Small intestine (tissue), 7 donors: ENCODE results near the gene SLC16A3. TPM values are rescaled to one million over a fixed set of nuclear protein-coding genes. Genes with fewer than 3 reads are reported as not detected.
A peak's percentile ranks its signal among the peaks of the same experiment; 100 is the strongest.

Experiments used
- DNase-seq, 2 donors: peaks; one replicate each; pipeline versions ENCODE4 v3.0.0 to v3.0.0-alpha.2; 2013
- FAIRE-seq: peaks from 2 replicates; lab custom pipeline; 2012; peaks lifted over from hg19 to GRCh38; lab: Jason Lieb, UNC
- H3K27ac ChIP-seq, 3 donors: one replicate each; pipeline ENCODE4 v1.5.1; 2013; ENCODE audit warnings: low read length in 2 of 3, mild to moderate bottlenecking in 2 of 3, control low read depth in 1 of 3, inconsistent platforms in 1 of 3, low read depth in 1 of 3, moderate library complexity in 1 of 3
- H3K27me3 ChIP-seq, 3 donors: one replicate each; pipeline ENCODE4 v1.6.1; 2013; ENCODE audit warnings: low read length in 3 of 3, inconsistent platforms in 1 of 3; ENCODE audit not compliant: control insufficient read depth in 3 of 3, insufficient read depth in 3 of 3
- H3K36me3 ChIP-seq, 3 donors: one replicate each; pipeline ENCODE4 v1.6.1; 2013; ENCODE audit warnings: low read length in 3 of 3, inconsistent platforms in 1 of 3, low read depth in 1 of 3, mild to moderate bottlenecking in 1 of 3, moderate library complexity in 1 of 3; ENCODE audit not compliant: control insufficient read depth in 3 of 3, insufficient read depth in 2 of 3
- H3K4me1 ChIP-seq, 3 donors: one replicate each; pipeline ENCODE4 v1.6.1; 2013; ENCODE audit warnings: low read length in 2 of 3, inconsistent platforms in 1 of 3, low read depth in 1 of 3, mild to moderate bottlenecking in 1 of 3, moderate library complexity in 1 of 3; ENCODE audit not compliant: control insufficient read depth in 3 of 3, insufficient read depth in 2 of 3
- H3K4me3 ChIP-seq, 3 donors: one replicate each; pipeline ENCODE4 v1.5.1; 2013; ENCODE audit warnings: low read length in 3 of 3, control low read depth in 1 of 3, inconsistent platforms in 1 of 3, low read depth in 1 of 3, mild to moderate bottlenecking in 1 of 3, moderate library complexity in 1 of 3
- H3K9me3 ChIP-seq, 2 donors: one replicate each; pipeline ENCODE4 v1.6.1; 2013; ENCODE audit warnings: low read depth in 1 of 2, low read length in 1 of 2; ENCODE audit not compliant: control insufficient read depth in 2 of 2, insufficient read depth in 1 of 2
- WGBS, 3 donors: extraction: QIAGEN DNeasy Blood & Tissue Kit; methylation state at CpG; one replicate each; pipeline ENCODE4 v1.1.7; 2013; 5-methylcytosine and 5-hydroxymethylcytosine counted together
- polyA plus RNA-seq, 4 donors: library from polyadenylated mRNA; stranded (reverse) in 3 of 4; unstranded in 1 of 4; fragments of 200-250 nt in 3 of 4; fragments of 120-200 nt in 1 of 4; gene quantifications; one replicate each; pipeline versions ENCODE4 v1.2.1 to v1.2.3, GENCODE V29; 2013
- donor health status: healthy with polysubstance abuse.
- donor health status: control.
- donor health status: control.
- donor health status: Bipolar disorder and iron deficiency.
- donor health status: healthy.

SLC16A3 gene
- polyA plus RNA-seq, 4 donors, result 5.4 to 33.2 (median 14.5) TPM

DNA sequence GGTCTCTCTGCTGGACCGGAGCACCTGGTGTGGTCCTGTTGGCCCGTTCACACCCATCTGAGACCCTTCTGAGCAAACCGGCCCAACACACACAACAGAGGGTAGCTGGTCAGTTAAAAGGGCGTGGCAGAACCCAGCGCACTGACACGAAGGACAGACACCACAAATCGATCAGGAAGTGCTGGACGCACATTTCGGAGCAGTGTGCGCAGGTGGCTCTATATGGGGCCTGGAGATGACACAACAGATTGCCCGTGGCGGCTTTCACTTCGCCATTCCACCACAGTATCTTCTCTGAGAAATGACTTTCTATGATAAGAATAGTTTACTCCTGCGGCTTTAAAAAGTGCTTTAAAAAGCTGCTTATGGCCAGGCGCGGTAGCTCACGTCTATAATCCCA, 28.7 kb upstream of the SLC16A3 start:
- Histone ChIP-seq H3K9me3 (no peaks in the 10 kb centered on the region), H3K27ac (no peak overlapping the region), H3K4me3 (no peak overlapping the region), H3K36me3 (peaks cover 0 to 71% (median 0%) of the 10 kb centered on the region in 3 donors), H3K4me1 (no peaks in the 10 kb centered on the region), H3K27me3 (no peaks in the 10 kb centered on the region)
- 90 to 93% (median 90%) methylated on average over 17 of the region's 17 CpGs for WGBS, 3 donors
- DNase-seq (no peak), FAIRE-seq (no peak)

DNA sequence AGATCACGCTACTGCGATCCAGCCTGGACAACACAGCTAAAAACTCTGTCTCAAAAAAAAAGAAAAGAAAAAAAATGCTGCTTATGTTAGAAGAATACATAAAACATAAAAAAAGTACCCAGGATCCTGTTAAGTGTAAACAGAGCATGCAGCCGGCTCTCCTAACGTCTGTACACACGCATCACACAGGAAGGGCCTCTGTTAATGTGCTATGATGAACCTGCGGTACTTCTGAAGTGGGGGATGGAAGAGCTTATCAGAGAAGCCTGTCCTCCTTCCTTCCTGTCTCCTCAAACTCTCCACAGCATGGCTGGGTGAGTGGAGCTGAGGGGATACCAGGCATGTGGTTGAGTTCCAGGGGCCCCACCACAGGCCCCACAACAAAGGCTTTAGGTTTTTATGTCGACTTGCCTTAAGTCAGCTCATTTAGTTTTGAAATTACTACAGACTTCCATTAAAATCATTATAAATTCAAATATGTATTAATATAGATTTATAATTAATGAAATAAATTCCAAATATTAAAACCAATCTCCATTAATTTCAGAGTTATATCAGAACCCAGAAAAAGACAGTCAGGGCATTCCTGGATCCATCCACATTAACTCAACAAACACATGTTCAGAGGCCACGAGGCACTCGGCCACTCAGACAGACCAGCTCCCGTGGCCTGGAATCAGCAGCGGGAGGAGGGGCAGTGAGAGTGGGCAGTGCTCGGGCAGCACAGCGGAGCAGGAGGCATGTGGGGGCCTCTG, 27.9 kb upstream of the SLC16A3 start:
- no peak for FAIRE-seq
- peak in 1 of 2 donors; percentile 36 for DNase-seq
- Histone ChIP-seq H3K9me3 (no peaks in the 10 kb centered on the region), H3K36me3 (peaks cover 0 to 64% (median 0%) of the 10 kb centered on the region in 3 donors), H3K4me1 (peaks cover 0 to 6% (median 0%) of the 10 kb centered on the region in 3 donors), H3K27me3 (no peaks in the 10 kb centered on the region), H3K4me3 (no peak overlapping the region), H3K27ac (no peak overlapping the region)
- 77 to 80% (median 77%) methylated on average over 13 of the region's 13 CpGs for whole genome bisulfite sequencing, 3 donors

DNA sequence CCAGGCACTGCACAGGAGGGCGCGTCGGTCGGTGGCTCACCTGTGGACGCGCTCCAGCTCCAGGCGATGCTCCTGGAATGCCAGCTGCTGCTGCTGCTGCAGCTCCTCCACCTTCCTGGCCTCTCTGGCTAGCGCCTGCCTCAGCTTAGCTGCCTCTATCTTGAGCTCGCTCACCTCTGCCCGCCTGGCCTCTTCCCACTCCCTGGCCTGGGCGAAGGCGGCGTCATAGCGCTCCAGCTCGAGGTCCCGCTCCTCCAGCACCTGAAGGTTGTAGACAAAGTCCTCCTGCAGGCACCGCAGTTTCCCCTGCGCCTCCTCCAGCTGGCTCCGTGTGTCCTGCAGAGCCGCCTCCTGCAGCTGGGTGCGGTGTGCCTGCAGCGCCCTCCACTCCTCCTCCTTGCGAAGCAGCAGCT, 27.3 kb upstream of the SLC16A3 start:
- DNase-seq (peak; percentile 31 to 51), FAIRE-seq (no peak)
- H3K27ac ChIP-seq, result no peak overlapping the region
- H3K27me3 ChIP-seq, result no peaks in the 10 kb centered on the region
- no peak overlapping the region for H3K4me3 ChIP-seq
- WGBS, 3 donors, result 76 to 85% (median 84%) methylated on average over 23 of the region's 23 CpGs
- H3K36me3 ChIP-seq, result peaks cover 0 to 61% (median 0%) of the 10 kb centered on the region in 3 donors
- H3K9me3 ChIP-seq, result no peaks in the 10 kb centered on the region
- peaks cover 0 to 12% (median 0%) of the 10 kb centered on the region in 3 donors for H3K4me1 ChIP-seq

DNA sequence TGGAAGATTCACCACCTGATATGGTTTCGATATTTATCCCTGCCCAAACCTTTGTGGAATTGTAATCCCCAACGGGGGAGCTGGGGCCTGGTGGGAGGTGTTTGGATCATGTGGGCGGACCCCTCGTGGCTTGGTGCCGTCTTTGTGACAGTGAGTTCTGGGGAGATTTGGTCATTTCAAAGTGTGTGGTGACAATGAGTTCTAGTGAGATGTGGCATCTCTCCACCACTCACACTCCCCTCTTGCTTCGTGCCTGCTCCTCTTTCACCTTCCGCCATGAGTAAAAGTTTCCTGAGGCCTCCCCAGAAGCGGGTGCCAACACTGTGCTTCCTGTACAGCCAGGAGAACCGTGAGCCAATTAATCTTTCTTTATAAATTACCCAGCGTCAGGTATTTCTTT, 25.9 kb upstream of the SLC16A3 start:
- H3K36me3 ChIP-seq, result peaks cover 0 to 59% (median 0%) of the 10 kb centered on the region in 3 donors
- H3K27ac ChIP-seq, result no peak overlapping the region
- peaks cover 0 to 14% (median 0%) of the 10 kb centered on the region in 3 donors for H3K4me1 ChIP-seq
- DNase-seq (no peak), FAIRE-seq (no peak)
- no peaks in the 10 kb centered on the region for H3K27me3 ChIP-seq
- 77 to 83% (median 80%) methylated on average over 10 of the region's 10 CpGs for WGBS, 3 donors
- H3K4me3 ChIP-seq, result no peak overlapping the region
- no peaks in the 10 kb centered on the region for H3K9me3 ChIP-seq

DNA sequence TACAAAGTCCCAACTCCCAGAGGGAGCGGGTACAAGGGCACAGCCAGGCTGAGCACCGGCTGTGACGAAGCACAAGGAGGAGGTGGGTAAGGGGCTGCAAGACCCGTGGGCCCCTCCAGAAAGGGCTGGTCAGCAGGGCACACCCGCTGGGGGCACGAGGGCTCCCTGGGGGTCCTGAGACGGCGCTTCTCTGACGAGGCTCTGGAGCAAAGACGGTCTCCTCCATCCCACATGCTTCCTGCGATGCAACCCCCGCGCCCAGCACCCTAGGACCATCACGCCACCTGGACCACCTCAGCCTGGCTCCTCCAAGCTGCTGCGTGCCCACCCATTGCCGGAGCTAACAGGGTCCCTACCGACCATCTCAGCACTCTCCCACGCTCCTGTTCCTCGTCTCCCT, 24.9 kb upstream of the SLC16A3 start:
- DNase-seq (no peak), FAIRE-seq (no peak)
- H3K4me3 ChIP-seq, result no peak overlapping the region
- no peaks in the 10 kb centered on the region for H3K9me3 ChIP-seq
- no peaks in the 10 kb centered on the region for H3K27me3 ChIP-seq
- peaks cover 0 to 54% (median 0%) of the 10 kb centered on the region in 3 donors for H3K36me3 ChIP-seq
- no peak overlapping the region for H3K27ac ChIP-seq
- 88 to 90% (median 89%) methylated on average over 16 to 19 of the region's 19 CpGs for WGBS, 3 donors
- H3K4me1 ChIP-seq, result peaks cover 0 to 14% (median 0%) of the 10 kb centered on the region in 3 donors

DNA sequence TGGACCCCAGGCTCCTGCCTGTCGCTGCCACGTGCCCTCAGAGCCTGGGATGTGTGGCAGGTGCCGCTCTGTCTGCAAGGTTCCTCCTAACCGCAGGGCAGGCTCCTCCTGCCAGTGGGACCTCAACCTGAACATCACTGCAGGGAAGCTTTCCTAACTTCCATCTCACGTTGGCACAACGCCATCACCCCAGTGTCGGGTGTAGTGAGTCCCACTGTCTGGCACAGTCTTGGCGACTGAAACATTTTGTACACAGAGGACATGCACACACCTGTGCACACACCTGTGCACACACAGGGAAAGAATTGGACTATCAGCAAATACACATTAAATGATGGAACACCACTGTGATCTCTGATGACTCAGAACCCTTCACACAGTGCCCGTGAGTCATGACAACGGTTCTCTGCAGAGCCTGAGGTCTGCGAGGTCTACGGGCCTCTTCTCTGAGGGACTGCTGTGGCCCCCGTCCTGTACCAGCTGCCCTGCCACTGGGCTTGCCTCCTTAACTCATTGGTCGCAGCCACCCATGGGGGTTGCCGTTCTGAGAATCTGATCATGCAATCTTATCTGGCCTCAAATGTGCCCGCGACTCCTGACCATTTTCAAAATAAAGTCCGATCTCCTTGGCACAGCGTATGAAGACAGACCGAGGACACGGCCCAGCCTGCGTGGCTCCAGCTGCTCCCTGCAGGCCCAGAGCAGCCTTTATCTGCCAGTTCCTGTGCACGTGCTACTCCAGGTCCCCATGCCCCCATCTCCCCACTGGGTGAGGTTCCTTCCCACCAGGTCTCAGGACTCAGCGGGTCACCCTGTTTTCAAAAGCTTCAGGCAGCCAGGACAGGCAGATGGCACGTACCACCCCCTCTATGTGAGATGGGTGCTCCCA, 23.8 kb upstream of the SLC16A3 start:
- no peak for FAIRE-seq
- WGBS, 3 donors, result 64 to 72% (median 66%) methylated on average over 25 of the region's 25 CpGs
- DNase-seq, result no peak
- Histone ChIP-seq H3K27me3 (no peaks in the 10 kb centered on the region), H3K4me1 (peaks cover 0 to 14% (median 0%) of the 10 kb centered on the region in 3 donors), H3K9me3 (no peaks in the 10 kb centered on the region), H3K4me3 (no peak overlapping the region), H3K36me3 (peaks cover 0 to 44% (median 0%) of the 10 kb centered on the region in 3 donors), H3K27ac (peak overlapping the region in 2 of 3 donors; percentile 89 to 91)

DNA sequence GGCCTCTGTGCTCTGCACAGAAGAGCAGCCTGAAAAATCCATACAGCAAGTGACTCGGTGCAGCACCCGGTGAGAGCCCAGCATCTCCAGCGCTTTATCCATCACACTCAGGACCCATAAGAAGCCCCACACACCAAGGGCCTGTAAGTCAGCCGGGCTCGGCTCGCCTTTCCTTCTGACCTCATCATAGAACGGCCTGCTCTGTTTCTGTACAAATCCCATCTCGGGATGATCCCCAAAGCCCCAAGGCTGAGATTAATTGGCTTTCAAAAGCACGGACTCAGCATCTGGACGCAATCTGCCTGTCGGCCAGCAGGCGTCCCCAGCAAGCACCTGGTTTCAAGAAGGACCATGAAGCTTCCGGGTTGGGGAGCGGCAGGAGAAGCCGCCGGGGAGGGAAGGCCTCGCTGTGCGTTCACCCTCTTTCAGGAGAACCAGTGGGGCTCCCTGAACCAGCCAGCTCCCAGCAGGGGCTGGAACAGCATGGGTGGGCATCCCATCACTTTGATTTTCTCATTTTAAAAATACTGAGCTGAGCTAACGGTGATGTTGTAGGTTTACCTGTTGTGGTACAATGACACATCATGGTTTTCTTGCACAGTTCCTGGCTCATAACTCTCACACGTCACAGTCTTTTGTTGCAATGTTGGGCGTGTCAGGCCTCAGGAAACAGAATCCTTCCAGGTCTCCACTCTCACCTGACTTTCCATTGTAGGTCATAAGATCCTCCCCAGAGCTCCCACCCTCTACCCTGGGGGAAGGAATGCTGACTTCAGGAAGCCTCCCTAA, 22.9 kb upstream of the SLC16A3 start:
- H3K4me1 ChIP-seq, result peaks cover 0 to 14% (median 0%) of the 10 kb centered on the region in 3 donors
- FAIRE-seq, result no peak
- H3K4me3 ChIP-seq, result no peak overlapping the region
- no peaks in the 10 kb centered on the region for H3K27me3 ChIP-seq
- peaks cover 0 to 35% (median 0%) of the 10 kb centered on the region in 3 donors for H3K36me3 ChIP-seq
- peak overlapping the region; percentile 85 to 91 (median 89) for H3K27ac ChIP-seq
- H3K9me3 ChIP-seq, result no peaks in the 10 kb centered on the region
- peak; percentile 90 to 92 for DNase-seq
- WGBS, 3 donors, result 14 to 15% (median 14%) methylated on average over 21 of the region's 21 CpGs
